NB4 (cell line): Measurements from ENCODE around the gene SCGB3A1.

Experiments
- MYC ChIP-seq: IDR thresholded peaks from 2 replicates; pipeline ENCODE4 v1.6.1; 2011; ENCODE audit warnings: low read depth, low read length
- POLR2A ChIP-seq: IDR thresholded peaks from 2 replicates; pipeline ENCODE4 v1.6.1; 2011; ENCODE audit warnings: mild to moderate bottlenecking; ENCODE audit not compliant: insufficient read length; ENCODE audit errors: extremely low read depth
- TF ChIP-seq, protein P1 (sequence below): IDR thresholded peaks from one replicate; pipeline ENCODE4 v1.5.1; 2012; ENCODE audit warnings: low read depth, low read length
- TF ChIP-seq, protein P2 (sequence below): IDR thresholded peaks from 2 replicates; pipeline ENCODE4 v1.6.1; 2011; ENCODE audit warnings: low read depth, low read length

DNA sequence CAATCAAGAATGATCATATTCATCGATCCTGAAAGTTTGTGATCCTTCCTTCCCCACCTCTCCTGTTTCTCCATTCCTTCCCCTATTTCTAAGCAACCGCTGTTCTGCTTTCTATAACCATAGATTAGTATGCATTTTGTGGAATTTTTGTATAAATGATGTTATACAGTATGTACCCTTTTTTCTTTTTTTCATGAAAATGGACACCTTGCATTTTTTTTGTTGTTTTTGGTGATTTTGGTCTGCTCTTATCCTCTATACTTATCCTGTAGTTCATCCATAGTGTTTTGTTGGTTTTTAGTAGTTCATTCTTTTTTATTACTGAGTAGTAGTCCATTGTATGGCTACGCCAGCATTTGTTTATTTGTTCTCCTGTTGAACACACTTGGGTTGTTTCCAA, 46.1 kb downstream of the SCGB3A1 start:
- TF ChIP-seq, protein P1, sequence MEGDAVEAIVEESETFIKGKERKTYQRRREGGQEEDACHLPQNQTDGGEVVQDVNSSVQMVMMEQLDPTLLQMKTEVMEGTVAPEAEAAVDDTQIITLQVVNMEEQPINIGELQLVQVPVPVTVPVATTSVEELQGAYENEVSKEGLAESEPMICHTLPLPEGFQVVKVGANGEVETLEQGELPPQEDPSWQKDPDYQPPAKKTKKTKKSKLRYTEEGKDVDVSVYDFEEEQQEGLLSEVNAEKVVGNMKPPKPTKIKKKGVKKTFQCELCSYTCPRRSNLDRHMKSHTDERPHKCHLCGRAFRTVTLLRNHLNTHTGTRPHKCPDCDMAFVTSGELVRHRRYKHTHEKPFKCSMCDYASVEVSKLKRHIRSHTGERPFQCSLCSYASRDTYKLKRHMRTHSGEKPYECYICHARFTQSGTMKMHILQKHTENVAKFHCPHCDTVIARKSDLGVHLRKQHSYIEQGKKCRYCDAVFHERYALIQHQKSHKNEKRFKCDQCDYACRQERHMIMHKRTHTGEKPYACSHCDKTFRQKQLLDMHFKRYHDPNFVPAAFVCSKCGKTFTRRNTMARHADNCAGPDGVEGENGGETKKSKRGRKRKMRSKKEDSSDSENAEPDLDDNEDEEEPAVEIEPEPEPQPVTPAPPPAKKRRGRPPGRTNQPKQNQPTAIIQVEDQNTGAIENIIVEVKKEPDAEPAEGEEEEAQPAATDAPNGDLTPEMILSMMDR: no peak
- no peak for TF ChIP-seq POLR2A
- TF ChIP-seq, protein P2, sequence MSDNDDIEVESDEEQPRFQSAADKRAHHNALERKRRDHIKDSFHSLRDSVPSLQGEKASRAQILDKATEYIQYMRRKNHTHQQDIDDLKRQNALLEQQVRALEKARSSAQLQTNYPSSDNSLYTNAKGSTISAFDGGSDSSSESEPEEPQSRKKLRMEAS: no peak
- no peak for TF ChIP-seq MYC
